SK-N-SH (cell line): ENCODE data around the gene TUBA4A. TPM values are rescaled to one million over a fixed set of nuclear protein-coding genes. Genes with fewer than 3 reads are reported as not detected.
A peak's percentile ranks its signal among the peaks of the same experiment; 100 is the strongest.

Experiments
- CTCF ChIA-PET: fragments of 300-600, 350-600 bp; formaldehyde crosslinking; extraction: SDS; loops from one replicate; lab custom pipeline; 2021; lab: Yijun Ruan, JAX
- POLR2A ChIA-PET: fragments of 350-600 bp; sonication (Branson Sonifier 250); formaldehyde crosslinking; extraction: SDS; loops from one replicate; lab custom pipeline; 2020; ENCODE audit warnings: antibody characterized with exemption, inconsistent platforms; lab: Yijun Ruan, JAX
- DNase-seq: peaks from one replicate; pipeline ENCODE4 v3.0.0; 2012
- H2AFZ ChIP-seq: fragments of 200-600 bp; sonication (generic); 2 replicates; pipeline ENCODE4 v1.8.1; 2016; ENCODE audit warnings: antibody characterized with exemption, mild to moderate bottlenecking, low read depth
- H3F3A ChIP-seq: fragments of 200-600 bp; sonication (generic); replicated peaks from 2 replicates; pipeline ENCODE3; 2016; ENCODE audit warnings: antibody characterized with exemption, mild to moderate bottlenecking; ENCODE audit not compliant: insufficient read depth
- H3K27ac ChIP-seq, 2 experiments: fragments of 200-500 bp in 1 of 2; fragments of 200-600 bp in 1 of 2; sonication (Bioruptor generic) in 1 of 2; sonication (generic), shearing (Covaris generic) in 1 of 2; 2 replicates each; pipeline versions ENCODE4 v1.5.1 to v1.6.1; 2014 to 2016; ENCODE audit warnings: low read depth in 2 of 2, inconsistent platforms in 1 of 2, low read length in 1 of 2, mild to moderate bottlenecking in 1 of 2, mixed read lengths in 1 of 2
- H3K27me3 ChIP-seq: fragments of 200-600 bp; sonication (generic), shearing (Covaris generic); 2 replicates; pipeline ENCODE4 v1.6.1; 2016; ENCODE audit warnings: mixed run types; ENCODE audit not compliant: insufficient read depth
- H3K36me3 ChIP-seq, 2 experiments: fragments of 200-500 bp in 1 of 2; fragments of 200-600 bp in 1 of 2; sonication (Bioruptor generic) in 1 of 2; sonication (generic) in 1 of 2; replicated peaks in 1 of 2; 2 replicates each; pipeline versions ENCODE3 to v1.5.1; 2014 to 2016; ENCODE audit warnings: low read length in 1 of 2, mild to moderate bottlenecking in 1 of 2; ENCODE audit not compliant: insufficient read depth in 2 of 2, control insufficient read depth in 1 of 2
- H3K4me1 ChIP-seq, 2 experiments: fragments of 200-500 bp in 1 of 2; fragments of 200-600 bp in 1 of 2; sonication (Bioruptor generic) in 1 of 2; sonication (generic), shearing (Covaris generic) in 1 of 2; 2 replicates each; pipeline versions ENCODE4 v1.5.1 to v1.6.1; 2014 to 2016; ENCODE audit warnings: low read depth in 1 of 2, low read length in 1 of 2, mixed run types in 1 of 2; ENCODE audit not compliant: insufficient read depth in 2 of 2, control insufficient read depth in 1 of 2
- H3K4me2 ChIP-seq: fragments of 200-600 bp; sonication (generic), shearing (Covaris generic); 2 replicates; pipeline ENCODE4 v1.6.1; 2017; ENCODE audit warnings: mixed run types
- H3K4me3 ChIP-seq, 2 experiments: fragments of 200-500 bp in 1 of 2; fragments of 200-600 bp in 1 of 2; sonication (Bioruptor generic) in 1 of 2; sonication (generic), shearing (Covaris generic) in 1 of 2; 2 replicates each; pipeline versions ENCODE4 v1.5.1 to v1.8.1; 2014 to 2016; ENCODE audit warnings: low read depth in 2 of 2, inconsistent platforms in 1 of 2, low read length in 1 of 2, mild to moderate bottlenecking in 1 of 2, mixed read lengths in 1 of 2, moderate library complexity in 1 of 2
- H3K79me2 ChIP-seq: fragments of 200-600 bp; sonication (generic); 2 replicates; pipeline ENCODE4 v1.8.1; 2017; ENCODE audit warnings: mild to moderate bottlenecking; ENCODE audit not compliant: insufficient read depth
- H3K9ac ChIP-seq: fragments of 200-600 bp; sonication (generic); 2 replicates; pipeline ENCODE4 v1.6.1; 2017; ENCODE audit warnings: mixed run types
- H3K9me2 ChIP-seq: fragments of 200-600 bp; sonication (generic); 2 replicates; pipeline ENCODE4 v1.6.1; 2017; ENCODE audit warnings: mixed run types
- H3K9me3 ChIP-seq: fragments of 200-600 bp; sonication (generic); 2 replicates; pipeline ENCODE4 v1.6.1; 2017; ENCODE audit warnings: mixed run types, mild to moderate bottlenecking, moderate library complexity
- H4K20me1 ChIP-seq: fragments of 200-600 bp; sonication (generic); 2 replicates; pipeline ENCODE4 v1.6.1; 2017; ENCODE audit warnings: mild to moderate bottlenecking, mixed run types; ENCODE audit not compliant: insufficient read depth
- FOXJ3 ChIP-seq: sonication (generic); formaldehyde crosslinking; IDR thresholded peaks from 2 replicates; pipeline ENCODE4 v1.5.1; 2020; ENCODE audit warnings: mild to moderate bottlenecking, missing genetic modification reagents
- MAX ChIP-seq: IDR thresholded peaks from 2 replicates; pipeline ENCODE4 v1.4.0; 2012; ENCODE audit warnings: low read depth
- NRF1 ChIP-seq: IDR thresholded peaks from 2 replicates; pipeline ENCODE4 v1.6.1; 2012; ENCODE audit warnings: low read depth, mild to moderate bottlenecking, low read length
- RCOR1 ChIP-seq: fragments of 150-350 bp; IDR thresholded peaks from 2 replicates; pipeline ENCODE4 v1.6.1; 2017; ENCODE audit warnings: antibody characterized with exemption, low read length
- RXRA ChIP-seq: IDR thresholded peaks from 2 replicates; pipeline ENCODE4 v1.4.0; 2012; ENCODE audit warnings: low read depth, mild to moderate bottlenecking, borderline replicate concordance
- TAF1 ChIP-seq: IDR thresholded peaks from 2 replicates; pipeline ENCODE4 v1.6.1; 2012; ENCODE audit warnings: low read depth, mild to moderate bottlenecking, low read length, moderate library complexity, borderline replicate concordance
- TEAD4 ChIP-seq: IDR thresholded peaks from 2 replicates; pipeline ENCODE4 v1.4.0; 2012; ENCODE audit warnings: mild to moderate bottlenecking, borderline replicate concordance; ENCODE audit not compliant: insufficient read depth
- USF2 ChIP-seq: fragments of 150-350 bp; IDR thresholded peaks from 2 replicates; pipeline ENCODE4 v1.6.1; 2017; ENCODE audit warnings: antibody characterized with exemption, low read length, low read depth, borderline replicate concordance
- WGBS: methylation state at CpG from one replicate; pipeline ENCODE4 v1.1.6; 2017; ENCODE audit warnings: low lambda C conversion rate; 5-methylcytosine and 5-hydroxymethylcytosine counted together
- polyA plus RNA-seq, 3 experiments: library from polyadenylated mRNA; depleted of rRNA; stranded (reverse); fragments of >200 nt; gene quantifications; 2 replicates each; pipeline ENCODE4 v1.2.3, GENCODE V29; 2012

TUBA4A gene
- polyA plus RNA-seq, 1 of the 3 experiments (the other 2 are of a cell fraction) = 6.2 TPM

- peak overlapping the region; percentile 91 for H3K4me2 ChIP-seq
- no peak for DNase-seq
- H3K36me3 ChIP-seq = peaks cover 6 to 20% of the 10 kb centered on the region in 2 experiments
- H3K4me1 ChIP-seq = peaks cover 10 to 26% of the 10 kb centered on the region in 2 experiments
- H3K27me3 ChIP-seq = no peaks in the 10 kb centered on the region
- H3F3A ChIP-seq = peaks cover 15% of the 10 kb centered on the region
- WGBS = 21% methylated on average over 6 of the region's 6 CpGs
- H3K9me2 ChIP-seq = no peaks in the 10 kb centered on the region
- no peaks in the 10 kb centered on the region for H3K9me3 ChIP-seq
- H3K4me3 ChIP-seq = peak overlapping the region; percentile 84 to 97
- peak overlapping the region; percentile 94 for H3K9ac ChIP-seq
- ChIA-PET POLR2A (interaction anchor here (0.5 to 2.9 kb wide), 12 partner anchors 10 to 297 kb away, joined by 3 to 23 read pairs (median 6); partner anchors contain the start of genes ABCB6, ANKZF1, ATG9A and CNPPD1), CTCF (interaction anchor here (1.0 to 3.2 kb wide), 10 partner anchors 11 to 264 kb away, joined by 3 to 20 read pairs (median 4); partner anchors contain the start of gene NHEJ1)
- TF ChIP-seq USF2 (no peak), RCOR1 (0 out of 2 replicates have a peak, but pooled peaks have one; percentile 7), TAF1 (no peak), NRF1 (no peak), TEAD4 (no peak), MAX (no peak)
- no peaks in the 10 kb centered on the region for H4K20me1 ChIP-seq
- peak overlapping the region; percentile 78 to 92 for H3K27ac ChIP-seq
- peak overlapping the region; percentile 73 for H2AFZ ChIP-seq
- peaks cover 20% of the 10 kb centered on the region for H3K79me2 ChIP-seq
Measured at GRCh38 chr2:219244789-219245147, 8.9 kb downstream of the TUBA4A start.

GRCh38 chr2:219243291-219243761 is 10.4 kb downstream of the TUBA4A start:
- H3K9me2 ChIP-seq = no peaks in the 10 kb centered on the region
- H3K4me3 ChIP-seq = no peak overlapping the region
- ChIA-PET POLR2A (no interaction called here), CTCF (interaction anchor here (0.8 to 1.1 kb wide), 2 partner anchors 9 to 50 kb away, joined by 3 read pairs; partner anchors contain the start of gene TUBA4B)
- H3K27me3 ChIP-seq = no peaks in the 10 kb centered on the region
- WGBS = 90% methylated on average over 25 of the region's 28 CpGs
- no peak overlapping the region for H3K27ac ChIP-seq
- no peaks in the 10 kb centered on the region for H4K20me1 ChIP-seq
- TF ChIP-seq NRF1 (no peak), FOXJ3 (CRISPR knock-in tag) (no peak), MAX (no peak), RXRA (no peak)
- H2AFZ ChIP-seq = no peak overlapping the region
- H3K9me3 ChIP-seq = no peaks in the 10 kb centered on the region
- no peak for DNase-seq
- H3F3A ChIP-seq = peaks cover under 1% of the 10 kb centered on the region
- no peak overlapping the region for H3K9ac ChIP-seq
- H3K79me2 ChIP-seq = peaks cover 20% of the 10 kb centered on the region
- peaks cover 6 to 30% of the 10 kb centered on the region in 2 experiments for H3K36me3 ChIP-seq
- H3K4me2 ChIP-seq = no peak overlapping the region
- H3K4me1 ChIP-seq = peaks cover 0 to 21% of the 10 kb centered on the region in 2 experiments; a peak in 2 of 4 replicates
